ENCODE results near the gene ARAP1. TPM values are rescaled to one million over a fixed set of nuclear protein-coding genes. Genes with fewer than 3 reads are reported as not detected.

ARAP1 gene
- polyA plus RNA-seq, 1 donor (not counting 4 experiments of a cell fraction or from before 2014, with no cell fraction given), result 32.8 TPM

DNA sequence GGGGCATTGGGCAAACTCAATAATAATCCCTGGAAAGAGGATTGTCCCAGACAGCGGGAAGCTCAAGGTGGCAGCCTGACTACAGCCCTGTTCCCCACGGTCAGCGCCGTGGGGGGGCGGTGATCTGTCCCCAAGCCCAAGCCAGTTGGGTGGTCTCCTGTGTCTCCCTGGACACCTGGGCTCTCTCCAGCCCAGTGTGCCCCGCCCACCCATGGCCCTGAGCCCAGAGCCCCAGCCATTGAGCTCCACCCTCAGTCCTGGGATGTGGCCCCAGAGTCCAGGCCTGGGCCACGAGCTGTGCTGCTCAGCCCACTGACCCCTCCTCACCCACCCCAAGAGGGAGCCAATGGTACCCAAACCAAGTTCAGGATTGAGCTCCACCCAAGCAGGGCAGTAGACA lies 50.1 kb downstream of the ARAP1 start:
- no peak overlapping the region for H3K4me3 ChIP-seq (ENCODE audit: control insufficient read depth in 2 of 3, extremely low read depth in 1 of 3, insufficient read depth in 2 of 3, low read depth in 1 of 3, low read length in 3 of 3)
- H3K9me1 ChIP-seq (ENCODE audit: control insufficient read depth, extremely low read depth, insufficient read depth, low read length), result peaks cover 2% of the 10 kb centered on the region
- DNase-seq (ENCODE audit: low read depth, low spot score), result no peak
- no peaks in the 10 kb centered on the region for H3K27me3 ChIP-seq (ENCODE audit: control insufficient read depth, extremely low read depth, insufficient read depth, low read length)
- peaks cover 5% of the 10 kb centered on the region for H4K20me1 ChIP-seq (ENCODE audit: control insufficient read depth, extremely low read depth, insufficient read depth, low read length)
- H2AFZ ChIP-seq (ENCODE audit: control insufficient read depth, low read length), result no peak overlapping the region
- peaks cover 8% of the 10 kb centered on the region for H3K4me1 ChIP-seq (ENCODE audit: control insufficient read depth, extremely low read depth, insufficient read depth, low read length)
- no peak overlapping the region for H3K27ac ChIP-seq (ENCODE audit: control insufficient read depth, insufficient read depth, low read length)
- TF ChIP-seq EZH2 (IDR thresholded peaks at IDR 0.05; ENCODE audit: low read length), result no peak
- TF ChIP-seq, protein P1, sequence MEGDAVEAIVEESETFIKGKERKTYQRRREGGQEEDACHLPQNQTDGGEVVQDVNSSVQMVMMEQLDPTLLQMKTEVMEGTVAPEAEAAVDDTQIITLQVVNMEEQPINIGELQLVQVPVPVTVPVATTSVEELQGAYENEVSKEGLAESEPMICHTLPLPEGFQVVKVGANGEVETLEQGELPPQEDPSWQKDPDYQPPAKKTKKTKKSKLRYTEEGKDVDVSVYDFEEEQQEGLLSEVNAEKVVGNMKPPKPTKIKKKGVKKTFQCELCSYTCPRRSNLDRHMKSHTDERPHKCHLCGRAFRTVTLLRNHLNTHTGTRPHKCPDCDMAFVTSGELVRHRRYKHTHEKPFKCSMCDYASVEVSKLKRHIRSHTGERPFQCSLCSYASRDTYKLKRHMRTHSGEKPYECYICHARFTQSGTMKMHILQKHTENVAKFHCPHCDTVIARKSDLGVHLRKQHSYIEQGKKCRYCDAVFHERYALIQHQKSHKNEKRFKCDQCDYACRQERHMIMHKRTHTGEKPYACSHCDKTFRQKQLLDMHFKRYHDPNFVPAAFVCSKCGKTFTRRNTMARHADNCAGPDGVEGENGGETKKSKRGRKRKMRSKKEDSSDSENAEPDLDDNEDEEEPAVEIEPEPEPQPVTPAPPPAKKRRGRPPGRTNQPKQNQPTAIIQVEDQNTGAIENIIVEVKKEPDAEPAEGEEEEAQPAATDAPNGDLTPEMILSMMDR (optimal IDR thresholded peaks at IDR 0.05 in 1 of 3, IDR thresholded peaks at IDR 0.05 in 1 of 3, conservative IDR thresholded peaks at IDR 0.05 in 1 of 3; ENCODE audit: extremely low read depth in 1 of 3, insufficient read depth in 2 of 3, low read length in 3 of 3), result no peak
- H3K36me3 ChIP-seq (ENCODE audit: control insufficient read depth in 2 of 2, extremely low read depth in 1 of 2, insufficient read depth in 2 of 2, low read length in 2 of 2), result peaks cover 36 to 43% of the 10 kb centered on the region in 2 experiments
- no peak for FAIRE-seq
- no peaks in the 10 kb centered on the region for H3K79me2 ChIP-seq (ENCODE audit: control insufficient read depth, insufficient read depth, low read length)
- H3K4me2 ChIP-seq (ENCODE audit: control insufficient read depth, extremely low read depth, insufficient read depth, low read depth, low read length), result no peak overlapping the region
- dilution Hi-C loops (cut with MboI; ENCODE audit: extremely low pct_ligation_motif_present, low sequenced_read_pairs), result no loop called here
- no peak overlapping the region for H3K9ac ChIP-seq (ENCODE audit: control insufficient read depth, extremely low read depth, insufficient read depth, low read length)
- H3K9me3 ChIP-seq (ENCODE audit: control insufficient read depth, low read depth, low read length), result no peaks in the 10 kb centered on the region

DNA sequence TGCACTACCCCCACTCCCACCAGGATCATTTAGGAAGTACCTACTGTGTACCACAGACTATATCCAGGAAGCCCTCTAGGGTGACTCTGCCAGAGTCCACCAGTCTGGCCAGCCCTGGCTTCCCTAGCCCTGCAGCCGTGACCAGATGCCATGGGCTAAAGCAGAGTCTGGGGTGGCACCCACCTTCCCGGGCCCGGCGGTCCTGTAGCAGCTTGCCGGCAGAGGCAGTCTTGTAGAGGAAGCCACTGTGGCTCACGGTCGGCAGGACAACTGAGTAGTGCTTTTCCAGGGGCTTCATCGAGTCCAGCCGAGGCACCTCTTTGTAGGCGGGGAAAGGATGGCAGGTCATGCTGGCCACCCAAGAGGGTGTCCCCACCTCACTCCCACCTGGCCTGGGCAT lies 50.7 kb downstream of the ARAP1 start:
- H3K9me1 ChIP-seq (ENCODE audit: control insufficient read depth, extremely low read depth, insufficient read depth, low read length), result peaks cover 2% of the 10 kb centered on the region
- H3K79me2 ChIP-seq (ENCODE audit: control insufficient read depth, insufficient read depth, low read length), result no peaks in the 10 kb centered on the region
- dilution Hi-C loops (cut with MboI; ENCODE audit: extremely low pct_ligation_motif_present, low sequenced_read_pairs), result no loop called here
- no peak overlapping the region for H3K27ac ChIP-seq (ENCODE audit: control insufficient read depth, insufficient read depth, low read length)
- no peak overlapping the region for H3K9ac ChIP-seq (ENCODE audit: control insufficient read depth, extremely low read depth, insufficient read depth, low read length)
- H3K4me2 ChIP-seq (ENCODE audit: control insufficient read depth, extremely low read depth, insufficient read depth, low read depth, low read length), result no peak overlapping the region
- no peaks in the 10 kb centered on the region for H3K27me3 ChIP-seq (ENCODE audit: control insufficient read depth, extremely low read depth, insufficient read depth, low read length)
- peaks cover 8% of the 10 kb centered on the region for H3K4me1 ChIP-seq (ENCODE audit: control insufficient read depth, extremely low read depth, insufficient read depth, low read length)
- TF ChIP-seq, protein P1 (optimal IDR thresholded peaks at IDR 0.05 in 1 of 3, IDR thresholded peaks at IDR 0.05 in 1 of 3, conservative IDR thresholded peaks at IDR 0.05 in 1 of 3; ENCODE audit: extremely low read depth in 1 of 3, insufficient read depth in 2 of 3, low read length in 3 of 3), result no peak
- TF ChIP-seq EZH2 (IDR thresholded peaks at IDR 0.05; ENCODE audit: low read length), result no peak
- peaks cover 5% of the 10 kb centered on the region for H4K20me1 ChIP-seq (ENCODE audit: control insufficient read depth, extremely low read depth, insufficient read depth, low read length)
- H3K36me3 ChIP-seq (ENCODE audit: control insufficient read depth in 2 of 2, extremely low read depth in 1 of 2, insufficient read depth in 2 of 2, low read length in 2 of 2), result peaks cover 34 to 44% of the 10 kb centered on the region in 2 experiments
- DNase-seq (ENCODE audit: low read depth, low spot score), result no peak
- H3K4me3 ChIP-seq (ENCODE audit: control insufficient read depth in 2 of 3, extremely low read depth in 1 of 3, insufficient read depth in 2 of 3, low read depth in 1 of 3, low read length in 3 of 3), result no peak overlapping the region
- H3K9me3 ChIP-seq (ENCODE audit: control insufficient read depth, low read depth, low read length), result no peaks in the 10 kb centered on the region
- FAIRE-seq, result no peak
- H2AFZ ChIP-seq (ENCODE audit: control insufficient read depth, low read length), result no peak overlapping the region
